K562 (cell line): Measurements from ENCODE around the gene ATF5. TPM values are rescaled to one million over a fixed set of nuclear protein-coding genes. Genes with fewer than 3 reads are reported as not detected.

ENCODE experiments used
- ATAC-seq: fragments of 200-7000 bp; cut with Tn5 transposase; 3 replicates; pipeline ENCODE4 v1.9.1; 2020; ENCODE audit warnings: moderate library complexity
- BruUV-seq: library from RNA; stranded (reverse); fragments of 400-500 nt; replicated peaks from 2 replicates; lab custom pipeline; 2021; lab: Mats Ljungman, UMichigan
- CTCF ChIA-PET: fragments of 300-600 bp; formaldehyde crosslinking; extraction: SDS; loops from one replicate; lab custom pipeline; 2021; ENCODE audit warnings: low intra/inter-chr PET ratio; lab: Yijun Ruan, JAX
- POLR2A ChIA-PET: fragments of 300-600, 350-650 bp; sonication (Branson Sonifier 250); formaldehyde crosslinking; extraction: SDS; loops from one replicate; lab custom pipeline; 2021; ENCODE audit warnings: antibody characterized with exemption, inconsistent platforms; lab: Yijun Ruan, JAX
- DNase-seq, 4 experiments: peaks; one replicate each; pipeline versions ENCODE4 v3.0.0 to v3.0.0-alpha.2; 2011 to 2018; ENCODE audit warnings: low spot score in 3 of 4, mixed read lengths in 3 of 4; ENCODE audit errors: extremely low read depth in 1 of 4
- FAIRE-seq: peaks from 2 replicates; lab custom pipeline; 2011; peaks lifted over from hg19 to GRCh38; lab: Jason Lieb, UNC
- H2AFZ ChIP-seq: 2 replicates; pipeline ENCODE4 v1.6.0; 2011; ENCODE audit warnings: low read depth, low read length, control low read depth, inconsistent platforms
- H3K27ac ChIP-seq: fragments of 200-600 bp; 3 replicates; pipeline ENCODE4 v1.8.0; 2011; ENCODE audit warnings: low read depth, mild to moderate bottlenecking, control low read depth, inconsistent platforms, low read length, moderate library complexity, mixed read lengths; ENCODE audit errors: extremely low read depth
- H3K27me3 ChIP-seq, 2 experiments: fragments of 300-600 bp in 1 of 2; 2 replicates in 1 of 2; 3 replicates in 1 of 2; pipeline versions ENCODE4 v1.6.0 to v1.8.0; 2011; ENCODE audit warnings: inconsistent platforms in 2 of 2, low read length in 2 of 2, mild to moderate bottlenecking in 1 of 2, mixed read lengths in 1 of 2, moderate library complexity in 1 of 2; ENCODE audit not compliant: control insufficient read depth in 2 of 2, insufficient read depth in 2 of 2
- H3K36me3 ChIP-seq: fragments of 300-600 bp; 3 replicates; pipeline ENCODE4 v1.8.0; 2011; ENCODE audit warnings: mild to moderate bottlenecking, low read length, inconsistent platforms; ENCODE audit not compliant: control insufficient read depth, insufficient read depth
- H3K4me1 ChIP-seq, 2 experiments: fragments of 200-600 bp in 1 of 2; replicated peaks in 1 of 2; 2 replicates in 1 of 2; 3 replicates in 1 of 2; pipeline versions ENCODE4 v1.5.1 to v1.8.0; 2011; ENCODE audit warnings: inconsistent platforms in 2 of 2, low read length in 2 of 2, mild to moderate bottlenecking in 1 of 2, mixed read lengths in 1 of 2, moderate library complexity in 1 of 2; ENCODE audit not compliant: control insufficient read depth in 2 of 2, insufficient read depth in 2 of 2
- H3K4me2 ChIP-seq: 2 replicates; pipeline ENCODE4 v1.6.1; 2011; ENCODE audit warnings: low read length, control low read depth, inconsistent platforms, mixed read lengths; ENCODE audit not compliant: insufficient read depth
- H3K4me3 ChIP-seq: fragments of 200-600 bp; sonication (generic), shearing (Covaris generic); 2 replicates; pipeline ENCODE4 v1.5.1; 2016; ENCODE audit warnings: control low read depth, inconsistent platforms
- H3K79me2 ChIP-seq: fragments of 200-600 bp; 3 replicates; pipeline ENCODE4 v1.8.0; 2011; ENCODE audit warnings: low read length, inconsistent platforms; ENCODE audit not compliant: control insufficient read depth, insufficient read depth
- H3K9ac ChIP-seq, 2 experiments: 2 replicates each; pipeline versions ENCODE4 v1.6.0 to v1.6.1; 2011; ENCODE audit warnings: low read depth in 2 of 2, low read length in 2 of 2, control low read depth in 1 of 2, inconsistent platforms in 1 of 2, mild to moderate bottlenecking in 1 of 2, mixed read lengths in 1 of 2; ENCODE audit not compliant: insufficient read depth in 1 of 2
- H3K9me1 ChIP-seq: one replicate; pipeline ENCODE4 v1.6.0; 2011; ENCODE audit warnings: inconsistent platforms, mild to moderate bottlenecking, low read length, moderate library complexity; ENCODE audit not compliant: control insufficient read depth, insufficient read depth
- H3K9me3 ChIP-seq: replicated peaks from 2 replicates; pipeline ENCODE4 v1.5.1; 2011; ENCODE audit warnings: low read depth, low read length, inconsistent platforms; ENCODE audit not compliant: control insufficient read depth, insufficient read depth
- H4K20me1 ChIP-seq: replicated peaks from 2 replicates; pipeline ENCODE4 v1.6.1; 2011; ENCODE audit warnings: low read length, inconsistent platforms, mixed read lengths; ENCODE audit not compliant: control insufficient read depth, insufficient read depth
- ARID3B ChIP-seq: fragments of 250-450 bp; sonication (Bioruptor Pico); IDR thresholded peaks from 2 replicates; pipeline ENCODE4 v1.4.0; 2020; ENCODE audit warnings: borderline replicate concordance
- CTCF ChIP-seq, 3 experiments: IDR thresholded peaks in 2 of 3; conservative IDR thresholded peaks in 1 of 3; 2 replicates each; pipeline ENCODE4 v1.5.1; 2011 to 2012; ENCODE audit warnings: low read length in 3 of 3, mild to moderate bottlenecking in 3 of 3, control low read depth in 2 of 3, improper control_type of control experiment in 1 of 3, inconsistent platforms in 1 of 3, low read depth in 1 of 3, mixed read lengths in 1 of 3, moderate library complexity in 1 of 3; ENCODE audit not compliant: insufficient read depth in 2 of 3
- CTCFL ChIP-seq: IDR thresholded peaks from 2 replicates; pipeline ENCODE4 v1.6.1; 2011; ENCODE audit warnings: borderline replicate concordance, low read depth, mild to moderate bottlenecking, moderate library complexity, low read length; ENCODE audit not compliant: insufficient read depth, poor library complexity, severe bottlenecking
- ELF4 ChIP-seq: fragments of 450-650 bp; formaldehyde crosslinking; IDR thresholded peaks from 2 replicates; pipeline ENCODE4 v1.4.0; 2022; ENCODE audit warnings: missing genetic modification characterization
- RBM17 ChIP-seq: fragments of 200-400 bp; formaldehyde crosslinking; IDR thresholded peaks from 2 replicates; pipeline ENCODE4 v1.6.1; 2017; ENCODE audit warnings: low read depth, mild to moderate bottlenecking, low read length, borderline replicate concordance
- SMC3 ChIP-seq: conservative IDR thresholded peaks from 2 replicates; pipeline ENCODE4 v1.6.1; 2011; ENCODE audit warnings: low read depth, low read length, improper control_type of control experiment; ENCODE audit not compliant: insufficient read depth
- ZFPM2 ChIP-seq: fragments of 250-450 bp; sonication (Bioruptor Pico); IDR thresholded peaks from 2 replicates; pipeline ENCODE4 v1.5.1; 2022; ENCODE audit warnings: mild to moderate bottlenecking
- WGBS: fragments of 100-300 bp; shearing (Covaris generic); methylation state at CpG from one replicate; pipeline ENCODE4 v1.1.6; 2016; ENCODE audit warnings: low coverage, mixed read lengths; ENCODE audit not compliant: insufficient coverage; ENCODE audit errors: missing lambda C conversion rate; 5-methylcytosine and 5-hydroxymethylcytosine counted together
- in situ Hi-C: fragments of 300-500 bp; cut with MboI; formaldehyde crosslinking; loops from 4 replicates; pipeline ENCODE4 v1.15.0; 2018; ENCODE audit warnings: inconsistent platforms, mixed read lengths
- intact Hi-C: fragments of 100-400 bp; cut with micrococcal nuclease; formaldehyde crosslinking; loops from 2 replicates; pipeline ENCODE4 v1.14.2; 2022
- polyA plus RNA-seq, 8 experiments: library from polyadenylated mRNA; depleted of rRNA in 4 of 8; stranded (reverse) in 5 of 8; unstranded in 3 of 8; fragments of >200 nt; fragmentation: Nextera tagmentation in 2 of 8; fragmentation: Illumina TruSeq in 1 of 8; extraction: Ambion mirVana in 2 of 8; extraction: Trizol in 1 of 8; gene quantifications; 2 replicates each; pipeline versions ENCODE4 v1.2.1 to v1.2.3, GENCODE V29; 2011 to 2014; ENCODE audit warnings: inconsistent platforms in 1 of 8, missing spikeins in 1 of 8
- total RNA-seq, 7 experiments: library from RNA; depleted of rRNA in 6 of 7; stranded (reverse); fragments of >200 nt in 6 of 7; fragmentation: Illumina TruSeq in 2 of 7; extraction: Trizol in 2 of 7; gene quantifications; 2 replicates each; pipeline versions ENCODE4 v1.2.1 to v1.2.3, GENCODE V29; 2011 to 2021; ENCODE audit warnings: low replicate concordance in 1 of 7

The ATF5 gene
- total and polyA plus RNA-seq, 9 of the 15 experiments (the other 6 are each of a cell fraction or from before 2014, with no cell fraction given): 3.0 to 57.6 (median 11.1) TPM

- H3K27ac ChIP-seq: no peak overlapping the region
- peaks cover 93% of the 10 kb centered on the region; the same call in 2 of the 3 replicates for H3K36me3 ChIP-seq
- no peak overlapping the region for H3K4me3 ChIP-seq
- H3K9me1 ChIP-seq: no peaks in the 10 kb centered on the region
- no peak for TF ChIP-seq ZFPM2 (CRISPR knock-in tag)
- TF ChIP-seq, all 486 proteins: peak for 0
- ChIA-PET CTCF (no interaction called here), POLR2A (interaction anchor here (0.6 to 13.2 kb wide), 5 partner anchors 11 to 32 kb away, joined by 3 to 105 read pairs (median 3); partner anchors contain the start of genes ATF5 and NUP62)
- H2AFZ ChIP-seq: no peak overlapping the region
- H4K20me1 ChIP-seq: peaks cover 52% of the 10 kb centered on the region
- no peaks in the 10 kb centered on the region for H3K9me3 ChIP-seq
- peaks cover 76% of the 10 kb centered on the region for H3K79me2 ChIP-seq
- H3K9ac ChIP-seq: no peak overlapping the region
- in situ Hi-C loops (no loop called here), intact Hi-C loops (no loop called here)
- no peak for DNase-seq
- no peak overlapping the region for H3K4me2 ChIP-seq
- 90% methylated on average over 9 of the region's 10 CpGs for whole genome bisulfite sequencing
- H3K4me1 ChIP-seq: peaks cover 0 to 16% of the 10 kb centered on the region in 2 experiments; a peak in 2 of 5 replicates
- ATAC-seq: no peak; the same call in 2 of the 3 replicates
- no peaks in the 10 kb centered on the region for H3K27me3 ChIP-seq
- no peak for FAIRE-seq
- BruUV-seq: no TSS peak
Measured at GRCh38 chr19:49913720-49914119, 15.3 kb upstream of the ATF5 start.

- Histone ChIP-seq H3K9me3 (no peaks in the 10 kb centered on the region), H3K4me1 (peaks cover 0 to 9% of the 10 kb centered on the region in 2 experiments; a peak in 2 of 5 replicates), H3K9me1 (no peaks in the 10 kb centered on the region), H3K36me3 (peaks cover 90% of the 10 kb centered on the region; the same call in 2 of the 3 replicates), H3K4me3 (no peak overlapping the region), H4K20me1 (peaks cover 54% of the 10 kb centered on the region), H3K9ac (no peak overlapping the region), H3K27me3 (no peaks in the 10 kb centered on the region), H2AFZ (no peak overlapping the region), H3K4me2 (no peak overlapping the region), H3K27ac (no peak overlapping the region), H3K79me2 (peaks cover 83% of the 10 kb centered on the region)
- no peak for DNase-seq
- ChIA-PET POLR2A (interaction anchor here (0.6 to 13.2 kb wide), 3 partner anchors 7 to 240 kb away, joined by 3 to 105 read pairs (median 4); partner anchors contain the start of genes ATF5 and NUP62), CTCF (no interaction called here)
- intact Hi-C loops: no loop called here
- ATAC-seq: 0 out of 3 replicates have a peak, but pooled peaks have one; percentile 21
- WGBS: 87% methylated on average over 6 of the region's 6 CpGs
- no TSS peak for BruUV-seq
- TF ChIP-seq CTCF (IDR thresholded peaks at IDR 0.05 in 2 of 3, conservative IDR thresholded peaks at IDR 0.05 in 1 of 3; ENCODE audit: insufficient read depth in 2 of 3, low read depth in 1 of 3, low read length in 3 of 3): 0 out of 6 replicates have a peak, but pooled peaks have one; percentile 8 to 22 (median 14)
- no peak for TF ChIP-seq ELF4
- TF ChIP-seq CTCFL: no peak
- TF ChIP-seq SMC3: no peak
- no peak for TF ChIP-seq RBM17
- no peak for TF ChIP-seq ARID3B (CRISPR knock-in tag)
- no peak for FAIRE-seq
- in situ Hi-C loops: no loop called here
Measured at GRCh38 chr19:49915271-49915670, 13.7 kb upstream of the ATF5 start.
